Measurements from ENCODE around the gene IGSF6.

GRCh38 chr16:21592191-21592590 is 60.2 kb downstream of the IGSF6 start:
- no peak for TF ChIP-seq SUZ12 (IDR thresholded peaks at IDR 0.05)
- no peak for TF ChIP-seq FOXM1 (IDR thresholded peaks at IDR 0.05; ENCODE audit: borderline replicate concordance)
- TF ChIP-seq TARDBP (IDR thresholded peaks at IDR 0.05) = no peak
- no peak for TF ChIP-seq SP1 (IDR thresholded peaks at IDR 0.05)
- TF ChIP-seq ARNT (IDR thresholded peaks at IDR 0.05) = no peak

Measured in HEK293T (cell line).